GM21526 (cell line): ENCODE measurements around the gene POU2F3.

Source experiments
- ATAC-seq: cut with Tn5 transposase; IDR thresholded peaks from one replicate; pipeline ENCODE4 v1.9.1; 2021; ENCODE audit warnings: moderate library complexity; ENCODE audit not compliant: unreplicated experiment, low FRiP score

The POU2F3 gene

DNA sequence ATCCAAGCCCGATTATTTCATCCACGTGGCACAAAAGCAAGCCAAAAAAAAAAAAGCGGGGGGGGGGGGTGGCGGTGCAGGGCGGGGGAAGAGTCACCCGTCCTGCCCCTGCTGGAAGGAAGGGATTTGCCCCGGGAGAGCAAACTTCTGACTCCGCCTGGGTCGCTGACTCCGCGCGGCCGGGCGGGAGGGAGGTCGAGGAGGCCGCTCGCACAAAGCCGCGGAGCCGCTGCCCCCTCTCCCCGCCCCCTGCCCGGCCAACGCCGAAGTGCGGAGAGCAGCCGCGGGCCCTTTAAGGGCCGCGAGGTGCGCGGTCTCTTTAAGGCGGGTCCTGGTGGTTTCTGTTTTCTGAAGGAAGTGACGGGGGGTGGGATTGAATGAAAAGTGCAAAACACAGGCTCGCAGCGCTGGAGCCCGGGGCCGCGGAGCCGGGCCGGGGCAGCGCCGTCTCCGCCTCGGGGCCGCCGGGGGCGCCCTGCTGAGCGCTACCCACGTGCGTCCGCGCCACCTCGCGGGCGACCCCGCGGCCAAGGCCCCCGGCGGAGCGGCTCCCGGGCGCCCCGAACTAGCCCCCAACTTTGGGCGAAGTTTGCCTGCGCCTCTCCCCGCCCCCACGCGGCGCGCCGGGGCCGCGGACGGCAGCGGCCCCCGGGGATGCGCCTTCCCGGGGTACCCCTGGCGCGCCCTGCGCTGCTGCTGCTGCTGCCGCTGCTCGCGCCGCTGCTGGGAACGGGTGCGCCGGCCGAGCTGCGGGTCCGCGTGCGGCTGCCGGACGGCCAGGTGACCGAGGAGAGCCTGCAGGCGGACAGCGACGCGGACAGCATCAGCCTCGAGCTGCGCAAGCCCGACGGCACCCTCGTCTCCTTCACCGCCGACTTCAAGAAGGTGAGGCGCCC is 29.1 kb upstream of the POU2F3 start, which contains the start of gene OAF:
TSS of gene OAF (plus strand) at position 407 of the 896 bp plus-strand sequence. CDS start at position 655, 248 bp downstream.
- ATAC-seq: peak; percentile 61

DNA sequence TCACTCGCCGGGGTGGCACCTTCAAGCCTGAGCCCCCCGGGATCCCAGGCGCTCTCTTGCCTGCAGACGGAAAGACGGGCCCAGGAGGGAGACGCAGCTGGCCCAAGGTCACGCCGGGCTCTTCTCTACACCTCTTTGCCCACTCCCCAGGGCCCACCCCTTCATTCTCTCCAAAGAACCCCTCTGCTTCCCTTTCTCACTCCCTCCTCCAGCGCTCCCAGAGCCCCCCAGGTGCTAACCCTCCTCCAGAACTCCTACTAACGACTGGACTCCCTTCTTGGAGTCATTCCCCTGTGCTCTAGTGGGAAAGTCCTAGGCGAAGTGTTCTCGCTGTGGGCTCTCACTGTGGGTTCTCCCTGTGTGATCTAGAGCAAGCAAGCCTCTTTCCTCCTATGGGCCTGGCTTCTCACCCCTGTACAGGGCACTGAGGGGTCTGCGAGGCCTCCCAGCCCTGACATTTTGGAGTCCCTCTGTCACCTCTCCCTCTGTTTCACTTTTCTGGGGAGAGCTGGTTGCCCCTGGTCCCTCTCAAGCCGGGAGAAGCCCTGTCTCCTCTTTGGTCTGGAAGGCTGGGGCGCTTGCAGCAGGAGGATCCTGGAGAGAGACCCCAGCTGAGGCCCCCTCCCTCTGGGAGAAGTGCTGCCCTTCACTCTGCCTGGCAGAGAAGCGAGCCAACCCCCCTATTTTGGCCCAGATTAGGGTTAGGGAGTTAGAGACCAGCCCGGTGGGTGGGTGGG is 28.2 kb upstream of the POU2F3 start:
- ATAC-seq: no peak

DNA sequence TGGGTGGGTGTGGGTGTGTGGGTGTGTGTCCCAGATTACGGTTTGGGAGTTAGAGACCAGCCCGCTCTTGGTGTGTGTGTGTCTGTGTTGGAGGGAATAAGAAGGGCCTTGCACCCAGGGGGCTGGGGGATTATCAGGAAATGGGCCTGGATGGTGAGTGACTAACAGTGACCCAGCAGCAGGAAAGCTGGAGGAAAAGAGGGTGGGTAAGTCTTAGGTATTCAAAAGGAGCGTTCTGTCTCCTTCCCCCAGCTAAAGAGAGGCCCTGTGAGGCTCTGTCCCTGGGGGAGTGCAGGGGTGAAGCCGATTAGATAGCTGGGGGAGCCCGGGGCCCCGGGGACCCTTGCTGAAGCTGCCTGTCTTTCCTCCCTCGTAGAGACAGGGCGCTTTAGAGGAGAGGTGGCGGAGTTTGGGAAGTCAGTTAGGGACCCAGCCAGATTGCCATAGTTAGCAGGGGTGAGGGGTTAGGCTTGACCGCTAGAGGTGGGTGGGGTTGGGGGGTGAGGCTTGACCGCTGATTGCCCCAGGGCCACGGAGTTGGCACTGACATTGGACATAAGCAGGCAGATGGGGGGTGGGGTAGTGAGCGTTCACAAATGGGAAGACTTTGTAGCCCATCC is 27.6 kb upstream of the POU2F3 start:
- no peak for ATAC-seq

DNA sequence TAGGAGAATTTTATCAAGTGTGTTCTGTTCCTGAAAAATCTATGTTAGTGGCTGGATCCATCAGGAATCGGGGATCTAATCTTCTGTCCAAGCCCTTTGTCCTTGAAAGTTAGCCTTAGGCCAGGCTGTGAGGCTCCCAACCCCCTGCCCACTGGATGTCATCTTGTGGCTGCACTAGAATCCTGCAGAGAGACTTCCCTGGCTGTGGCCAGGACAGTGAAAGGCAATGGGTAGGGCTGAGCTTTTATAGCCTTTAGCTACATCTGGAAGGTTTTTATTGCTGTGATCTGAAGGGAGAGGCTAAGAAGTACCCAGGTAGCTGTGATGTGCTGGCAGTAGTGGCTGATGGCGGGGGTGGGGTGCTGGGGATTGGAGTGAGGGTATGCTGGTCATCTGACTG is 27.0 kb upstream of the POU2F3 start:
- ATAC-seq: no peak

DNA sequence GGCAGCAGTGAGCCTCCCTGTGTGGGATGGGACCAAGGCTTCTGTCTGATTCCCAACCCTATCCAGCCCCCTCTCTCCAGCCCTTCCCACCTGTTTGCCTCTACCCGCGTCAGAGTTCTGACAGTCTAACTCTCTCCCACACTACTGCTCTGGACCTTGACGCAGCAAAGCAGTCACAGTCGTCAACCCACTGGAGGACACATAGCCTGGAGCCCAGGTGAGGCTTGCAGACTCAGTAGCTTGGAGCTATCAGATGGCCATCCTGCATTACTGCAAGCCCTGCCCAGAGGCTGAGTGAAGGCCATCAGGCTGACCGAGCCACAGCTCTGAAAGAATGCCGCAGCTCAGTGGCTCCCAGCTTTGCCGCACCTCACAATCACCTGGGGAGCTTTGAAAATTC is 25.4 kb upstream of the POU2F3 start:
- no peak for ATAC-seq

DNA sequence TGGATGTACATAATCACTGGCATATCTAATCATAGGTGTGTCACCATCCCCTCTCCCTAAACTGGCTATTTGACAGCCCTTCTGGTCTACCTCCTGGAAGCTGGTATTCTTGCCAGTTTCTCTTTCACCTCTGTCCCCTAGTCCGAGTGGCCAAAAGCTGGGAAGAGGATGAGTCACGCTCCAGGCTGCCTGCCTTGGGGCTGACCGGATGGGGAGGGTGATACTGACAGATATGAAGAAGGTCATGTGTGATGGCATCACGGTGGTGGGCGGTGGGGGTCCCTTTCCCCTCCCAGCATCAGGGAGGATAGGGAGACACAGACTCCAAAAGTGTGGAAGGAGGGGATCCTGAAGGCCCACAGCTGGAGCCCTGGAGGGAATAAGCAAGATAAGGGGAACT is 24.3 kb upstream of the POU2F3 start:
- ATAC-seq: no peak

DNA sequence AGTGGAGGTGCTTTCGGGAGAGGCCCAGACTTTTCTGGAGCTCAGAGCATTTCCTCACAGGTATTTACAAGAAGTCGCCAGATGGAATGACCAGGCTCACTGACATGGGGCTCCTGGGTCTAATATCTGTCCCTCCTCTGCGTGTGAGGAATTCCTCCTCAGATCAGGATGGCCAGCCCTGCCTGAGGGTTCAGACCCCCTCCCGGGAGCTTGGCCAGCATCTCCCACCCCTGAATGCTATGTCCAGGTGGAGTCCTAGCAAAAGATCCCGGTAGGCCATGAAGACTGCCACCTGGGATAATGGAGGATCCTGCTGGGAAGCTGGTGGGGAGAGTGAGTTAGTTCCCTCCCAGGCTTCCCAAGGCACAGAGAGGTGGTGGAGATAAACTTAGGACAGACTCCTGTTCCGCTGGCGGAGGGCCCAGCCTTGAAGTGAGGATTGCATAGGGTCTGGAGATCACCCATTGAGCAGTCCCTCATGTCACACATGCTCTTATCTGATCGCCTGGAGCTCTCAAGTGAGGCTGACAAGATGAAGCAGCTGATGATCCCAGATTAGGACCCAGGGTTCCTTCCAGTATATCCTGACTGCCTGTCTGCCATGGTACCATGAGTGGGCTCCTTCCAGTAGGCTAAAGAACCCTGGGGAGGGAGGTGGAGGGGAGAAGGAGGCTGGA is 23.4 kb upstream of the POU2F3 start:
- no peak for ATAC-seq

DNA sequence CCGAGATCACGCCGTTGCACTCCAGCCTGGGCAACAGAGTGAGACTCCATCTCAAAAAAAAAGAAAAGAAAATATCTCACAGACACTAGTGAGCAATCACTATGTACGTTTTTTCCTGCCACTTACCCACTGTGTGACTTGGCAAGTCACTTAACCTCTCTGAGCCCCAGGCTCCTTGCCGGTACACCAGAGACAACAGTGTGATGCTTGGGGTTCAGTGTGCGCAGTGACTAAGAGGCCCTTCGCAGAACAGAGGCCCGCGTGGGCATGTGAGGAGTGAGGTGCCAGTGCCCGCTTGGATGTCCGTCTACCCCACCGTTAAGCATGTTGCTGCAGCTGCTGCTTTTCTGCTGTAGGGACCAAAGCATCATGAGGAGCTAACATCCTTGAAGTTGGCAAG is 22.4 kb upstream of the POU2F3 start:
- no peak for ATAC-seq

DNA sequence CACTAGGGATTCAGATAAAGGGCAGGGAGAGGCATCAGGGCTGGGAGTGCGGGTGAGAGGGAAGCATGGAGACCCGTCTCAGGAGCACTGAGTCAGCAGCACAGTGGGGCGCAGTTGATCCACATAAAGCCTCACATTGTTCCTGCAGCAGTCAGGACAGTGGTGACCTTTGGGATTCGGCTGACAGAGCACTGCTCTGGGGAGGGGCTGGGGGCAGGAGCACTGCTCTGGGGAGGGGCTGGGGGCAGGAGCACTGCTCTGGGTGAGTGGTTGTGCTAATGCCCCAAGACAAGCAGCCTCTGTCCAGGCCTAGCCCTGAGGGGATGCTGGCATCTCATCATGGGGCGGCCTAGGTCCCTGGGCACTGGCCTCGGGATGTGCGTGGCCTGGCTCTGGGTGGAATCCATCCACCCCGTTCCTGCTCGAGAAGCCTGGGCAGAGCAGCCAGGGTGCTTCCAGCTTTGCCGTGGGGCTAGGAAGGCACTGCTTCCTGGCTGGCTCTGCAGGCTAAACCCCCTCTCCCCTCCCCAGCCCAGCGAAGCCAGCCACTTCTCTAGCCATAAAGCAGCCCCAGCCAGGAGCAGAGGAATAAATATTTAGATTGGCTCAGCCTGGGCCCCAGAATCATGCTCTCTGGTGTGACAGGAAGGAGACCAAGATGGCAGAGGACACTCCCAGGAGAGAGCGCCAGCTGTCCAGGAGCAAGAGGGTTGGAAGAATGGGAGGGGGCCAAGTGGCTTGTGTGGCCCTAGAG is 21.8 kb upstream of the POU2F3 start:
- ATAC-seq: no peak

DNA sequence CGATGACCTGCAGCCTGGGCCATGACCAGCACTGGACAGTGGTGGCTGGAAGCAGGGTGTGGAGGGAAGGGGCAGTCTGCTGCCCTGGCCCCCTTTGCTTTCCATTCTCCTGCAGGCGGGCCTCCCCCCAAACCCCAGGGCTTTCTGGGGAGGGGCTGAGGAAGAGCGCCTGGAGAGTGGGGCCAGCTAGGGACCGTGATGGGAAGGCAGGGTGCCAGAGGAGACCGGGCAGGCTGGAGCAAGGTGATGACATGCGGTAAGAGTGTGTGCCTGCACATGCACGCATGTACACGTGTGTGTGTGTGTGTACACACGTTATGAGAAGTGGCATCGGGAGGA is 21.3 kb upstream of the POU2F3 start:
- ATAC-seq: no peak

DNA sequence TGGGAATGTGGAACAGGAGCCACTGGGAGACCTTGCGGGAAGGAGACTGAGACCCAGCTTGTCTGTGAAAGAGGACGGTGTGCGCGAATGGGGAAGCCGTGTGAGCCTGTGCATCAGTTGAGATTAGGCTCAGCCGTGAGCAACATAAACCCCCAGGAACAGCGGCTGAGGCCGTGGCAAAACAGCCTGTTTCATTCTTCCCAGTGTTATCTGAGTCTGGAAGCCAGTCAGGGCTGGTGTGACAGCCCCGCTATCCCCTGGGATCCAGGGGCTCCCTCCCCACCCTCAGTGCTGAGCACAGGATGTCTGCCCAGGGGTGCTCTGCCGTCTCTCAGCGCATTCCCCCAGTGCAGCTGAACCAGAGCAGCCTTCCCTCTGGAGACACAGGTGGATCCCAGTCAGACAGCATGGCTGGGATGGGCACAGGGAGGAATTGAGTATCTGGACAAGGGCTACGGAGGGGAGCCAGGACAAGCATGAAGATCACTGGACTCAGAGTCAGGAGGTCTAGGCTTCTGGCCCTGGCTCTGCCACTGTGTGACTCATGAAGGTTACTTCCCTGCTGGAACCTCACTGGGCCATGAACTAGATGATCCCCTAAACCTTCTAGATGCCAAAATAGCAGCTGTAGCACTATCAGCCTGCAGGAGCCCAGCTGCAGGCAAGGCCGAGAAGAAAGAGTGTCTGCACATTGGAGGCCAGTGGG is 20.6 kb upstream of the POU2F3 start:
- no peak for ATAC-seq

DNA sequence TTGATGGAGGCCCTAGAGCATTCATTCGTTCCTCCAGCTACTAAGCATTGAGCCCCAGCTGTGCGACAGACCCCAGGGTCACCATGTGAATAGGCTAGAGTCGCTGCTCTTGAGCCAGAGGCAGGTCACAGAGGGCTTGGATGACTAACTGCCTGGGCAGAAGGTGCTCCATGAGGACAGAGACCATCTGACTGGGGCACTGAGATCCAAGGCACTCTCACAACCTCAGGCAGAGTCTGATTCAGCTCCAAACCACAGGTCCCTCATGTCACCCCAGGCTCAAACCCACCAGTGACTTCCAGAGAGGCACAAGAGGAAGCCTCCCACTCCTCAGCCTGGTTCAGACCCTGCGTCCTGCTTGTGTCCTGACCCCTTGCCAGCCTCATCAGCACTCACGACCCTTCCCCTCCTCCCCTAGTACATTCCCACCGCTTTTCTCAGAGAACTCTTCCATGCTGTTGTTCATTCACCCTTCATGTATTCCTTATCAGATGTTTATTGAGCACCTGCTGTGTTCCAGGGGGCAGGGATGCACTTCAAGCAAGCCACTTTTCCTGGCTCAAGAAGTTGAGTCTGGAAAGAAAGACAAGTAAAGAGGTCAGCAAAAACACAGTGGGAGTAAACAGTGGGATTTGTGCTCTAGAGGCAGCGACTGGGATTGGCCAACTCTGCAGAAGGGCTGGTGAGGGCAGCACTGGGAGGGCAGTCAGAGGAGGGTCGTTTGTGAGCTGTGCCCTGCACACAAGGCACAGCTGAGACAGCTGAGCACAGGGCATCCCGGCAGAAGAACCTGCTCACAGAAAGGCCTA is 19.8 kb upstream of the POU2F3 start:
- no peak for ATAC-seq

DNA sequence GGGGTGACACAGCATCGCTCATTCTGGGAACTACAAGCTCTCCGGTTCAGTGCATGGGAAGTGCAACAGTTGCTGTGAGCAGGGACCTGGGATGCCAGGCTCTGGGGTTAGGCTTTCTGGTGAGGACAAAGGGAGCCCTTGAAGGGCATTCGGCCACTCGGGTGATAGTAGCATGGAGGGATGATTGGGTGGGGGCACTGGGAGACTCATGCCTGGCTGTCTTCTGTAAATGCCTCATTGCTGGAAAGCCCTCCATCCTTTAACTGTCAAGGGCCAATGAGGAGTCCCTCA is 19.2 kb upstream of the POU2F3 start:
- ATAC-seq: no peak

DNA sequence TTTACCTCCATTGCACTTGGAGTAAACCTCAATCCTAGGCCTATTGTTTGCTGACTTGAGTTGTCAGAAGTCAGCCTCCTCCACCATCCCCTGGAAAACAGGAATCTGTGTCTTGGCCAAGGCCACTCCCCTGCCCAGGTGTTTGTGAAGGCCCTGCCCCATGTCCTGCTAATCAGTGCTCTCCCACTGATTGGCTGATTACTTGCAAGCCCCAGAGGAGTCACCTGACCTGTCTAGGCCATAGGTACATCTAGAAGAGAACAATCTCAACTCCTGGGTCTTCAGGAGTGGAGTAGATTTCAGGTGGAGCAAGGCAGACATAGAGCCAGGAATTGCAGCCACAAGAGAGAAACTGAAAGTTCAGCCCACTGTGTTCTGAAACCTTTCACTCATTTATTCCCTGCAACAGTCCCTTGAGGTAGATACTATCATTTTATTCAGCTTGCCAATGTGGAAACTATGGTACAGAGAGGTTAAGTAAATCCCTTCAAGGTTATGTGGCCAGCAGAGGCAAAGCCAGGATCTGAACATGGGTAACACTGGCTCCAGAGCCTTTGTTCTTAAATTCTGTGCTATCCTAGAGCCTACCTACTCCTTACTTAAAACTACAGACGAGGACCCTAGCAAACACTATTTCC is 18.7 kb upstream of the POU2F3 start:
- ATAC-seq: no peak

DNA sequence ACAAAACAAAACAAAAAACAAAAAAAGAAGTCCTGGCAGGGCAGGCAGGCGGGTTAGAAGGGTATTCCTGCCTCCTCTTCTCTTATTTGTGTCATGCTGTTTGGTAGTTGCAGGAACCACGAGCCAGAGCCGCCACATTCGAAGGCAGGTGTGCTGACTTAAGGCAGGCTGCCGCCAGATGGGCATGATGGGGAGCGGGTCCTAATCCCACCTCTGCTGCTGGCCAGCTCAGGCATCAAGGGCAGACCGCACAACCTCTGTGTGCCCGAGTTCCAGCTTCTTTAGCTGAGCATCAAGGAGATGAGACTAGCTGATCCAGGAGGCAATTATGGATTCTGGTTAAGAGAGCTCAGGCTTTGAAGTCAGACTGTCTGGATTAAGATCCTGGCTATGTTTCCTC is 17.0 kb upstream of the POU2F3 start:
- no peak for ATAC-seq

DNA sequence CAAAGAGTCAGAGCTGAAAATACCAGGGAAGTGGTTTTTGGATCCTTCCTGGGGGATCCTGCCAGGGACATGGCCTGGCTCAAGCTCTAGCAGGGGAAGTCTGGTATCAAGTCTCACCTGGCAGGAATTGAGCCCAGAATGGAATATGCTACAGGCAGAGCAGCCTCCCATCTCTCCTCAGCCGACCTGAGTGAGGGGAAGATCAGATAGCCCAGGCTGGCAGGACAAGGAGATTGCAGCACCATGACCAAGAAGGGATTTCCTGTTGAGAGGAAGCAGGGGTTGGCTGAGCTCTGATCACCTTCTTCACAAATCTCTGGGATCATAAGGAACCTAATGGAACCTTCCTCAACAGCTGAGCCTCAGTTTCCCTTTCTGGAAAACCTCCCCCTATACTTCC is 16.1 kb upstream of the POU2F3 start:
- no peak for ATAC-seq

DNA sequence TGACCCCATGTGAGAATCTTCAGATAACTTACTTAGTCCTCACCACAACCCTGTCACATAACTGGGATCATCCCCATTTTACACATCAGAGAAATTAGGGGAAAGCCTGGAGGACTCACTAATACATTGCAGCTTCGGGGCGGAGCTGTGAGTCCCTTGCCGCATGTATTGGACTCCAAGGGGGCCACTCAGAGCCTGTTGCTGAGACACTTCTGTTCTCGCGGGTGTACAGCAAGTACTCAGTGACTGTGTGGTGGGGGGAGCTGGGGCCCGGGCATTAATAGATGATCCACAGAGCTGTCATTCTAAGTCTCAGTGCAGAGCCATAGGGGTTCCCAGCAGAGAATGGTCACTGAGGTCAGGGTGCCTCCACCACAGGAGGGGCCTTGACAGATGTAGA is 15.6 kb upstream of the POU2F3 start:
- ATAC-seq: no peak
